AG04450 (cell line): ENCODE measurements around the gene UBE2E2. TPM values are rescaled to one million over a fixed set of nuclear protein-coding genes. Genes with fewer than 3 reads are reported as not detected.
A peak's percentile ranks its signal among the peaks of the same experiment; 100 is the strongest.

Experiments
- CTCF ChIA-PET: fragments of 300-600, 350-600 bp; formaldehyde crosslinking; extraction: SDS; loops from one replicate; lab custom pipeline; 2022; ENCODE audit warnings: antibody characterized with exemption, inconsistent platforms; lab: Charles Lee
- POLR2A ChIA-PET: fragments of 350-600 bp; formaldehyde crosslinking; extraction: SDS; loops from one replicate; lab custom pipeline; 2021; ENCODE audit warnings: antibody characterized with exemption, inconsistent platforms; lab: Yijun Ruan, JAX
- DNase-seq: peaks from one replicate; pipeline ENCODE4 v3.0.0-alpha.2; 2011; ENCODE audit warnings: low read depth, low spot score
- H3K27ac ChIP-seq: one replicate; pipeline ENCODE4 v1.5.1; 2012; ENCODE audit warnings: low read depth, low read length, control low read depth
- H3K27me3 ChIP-seq: one replicate; pipeline ENCODE4 v1.6.0; 2012; ENCODE audit warnings: low read length; ENCODE audit not compliant: control insufficient read depth, insufficient read depth
- H3K4me3 ChIP-seq: 2 replicates; pipeline ENCODE4 v1.5.1; 2011; ENCODE audit warnings: mild to moderate bottlenecking, low read depth, low read length, control low read depth
- H3K9me3 ChIP-seq: 2 replicates; pipeline ENCODE4 v1.5.1; 2012; ENCODE audit warnings: low read length; ENCODE audit not compliant: control insufficient read depth, insufficient read depth
- CTCF ChIP-seq: IDR thresholded peaks from 2 replicates; pipeline ENCODE4 v1.5.1; 2011; ENCODE audit warnings: low read depth, low read length, control low read depth, inconsistent platforms
- polyA plus RNA-seq: library from polyadenylated mRNA; depleted of rRNA; stranded (reverse); fragments of >200 nt; gene quantifications from 2 replicates; pipeline ENCODE4 v1.2.3, GENCODE V29; 2011

Gene UBE2E2
- polyA plus RNA-seq, 1 experiment: 43.2 TPM

GRCh38 chr3:23553353-23553752 lies 350.2 kb downstream of the UBE2E2 start:
- DNase-seq: no peak
- Histone ChIP-seq H3K9me3 (no peaks in the 10 kb centered on the region), H3K27ac (no peak overlapping the region), H3K4me3 (no peak overlapping the region), H3K27me3 (no peaks in the 10 kb centered on the region)
- ChIA-PET POLR2A (no interaction called here), CTCF (no interaction called here)
- no peak for TF ChIP-seq CTCF

- Histone ChIP-seq H3K9me3 (no peaks in the 10 kb centered on the region), H3K27me3 (no peaks in the 10 kb centered on the region), H3K4me3 (no peak overlapping the region), H3K27ac (no peak overlapping the region)
- ChIA-PET POLR2A (no interaction called here), CTCF (interaction anchor here (0.6 kb wide), 1 partner anchor 25 kb away, joined by 8 read pairs; no protein-coding TSS in a partner anchor)
- no peak for TF ChIP-seq CTCF
- no peak for DNase-seq
Measured at GRCh38 chr3:23565041-23565775, 362.1 kb downstream of the UBE2E2 start.

- H3K9me3 ChIP-seq: no peaks in the 10 kb centered on the region
- ChIA-PET POLR2A (no interaction called here), CTCF (interaction anchor here (0.6 kb wide), 1 partner anchor 14 kb away, joined by 3 read pairs; no protein-coding TSS in a partner anchor)
Measured at GRCh38 chr3:23566499-23566898, 363.4 kb downstream of the UBE2E2 start.

GRCh38 chr3:23567917-23568316 lies 364.8 kb downstream of the UBE2E2 start:
- H3K27me3 ChIP-seq: no peaks in the 10 kb centered on the region
- no peak overlapping the region for H3K4me3 ChIP-seq
- peak; percentile 77 for DNase-seq
- CTCF ChIA-PET: no interaction called here
- H3K27ac ChIP-seq: no peak overlapping the region
- POLR2A ChIA-PET: no interaction called here
- H3K9me3 ChIP-seq: no peaks in the 10 kb centered on the region
- TF ChIP-seq CTCF: no peak

More at GRCh38 chr3:23566499-23566898, 363.4 kb downstream of the UBE2E2 start:
- no peak for DNase-seq
- TF ChIP-seq CTCF: no peak
- Histone ChIP-seq H3K27ac (no peak overlapping the region), H3K4me3 (no peak overlapping the region), H3K27me3 (no peaks in the 10 kb centered on the region)

- ChIA-PET CTCF (interaction anchor here (0.6 kb wide), 1 partner anchor 320 kb away, joined by 5 read pairs; no protein-coding TSS in a partner anchor), POLR2A (no interaction called here)
- Histone ChIP-seq H3K27me3 (no peaks in the 10 kb centered on the region), H3K9me3 (no peaks in the 10 kb centered on the region), H3K27ac (no peak overlapping the region), H3K4me3 (no peak overlapping the region)
- no peak for TF ChIP-seq CTCF
- DNase-seq: no peak
Measured at GRCh38 chr3:23573827-23574226, 370.7 kb downstream of the UBE2E2 start.
